SU-DHL-6 (cell line): Measurements from ENCODE around the gene SEMG2.

Experiments used
- EZH2phosphoT487 ChIP-seq: fragments of 200-600 bp; sonication (generic), shearing (Covaris generic); conservative IDR thresholded peaks from 2 replicates; pipeline ENCODE4 v1.6.1; 2018; ENCODE audit warnings: mild to moderate bottlenecking, antibody characterized with exemption, low read length, moderate library complexity, mixed read lengths
- TF ChIP-seq, protein P1 (sequence below): fragments of 200-600 bp; sonication (generic); IDR thresholded peaks from one replicate; pipeline ENCODE4 v1.5.1; 2017; ENCODE audit warnings: antibody characterized with exemption, mild to moderate bottlenecking, low read length, moderate library complexity; ENCODE audit not compliant: insufficient read depth, poor library complexity, severe bottlenecking

DNA sequence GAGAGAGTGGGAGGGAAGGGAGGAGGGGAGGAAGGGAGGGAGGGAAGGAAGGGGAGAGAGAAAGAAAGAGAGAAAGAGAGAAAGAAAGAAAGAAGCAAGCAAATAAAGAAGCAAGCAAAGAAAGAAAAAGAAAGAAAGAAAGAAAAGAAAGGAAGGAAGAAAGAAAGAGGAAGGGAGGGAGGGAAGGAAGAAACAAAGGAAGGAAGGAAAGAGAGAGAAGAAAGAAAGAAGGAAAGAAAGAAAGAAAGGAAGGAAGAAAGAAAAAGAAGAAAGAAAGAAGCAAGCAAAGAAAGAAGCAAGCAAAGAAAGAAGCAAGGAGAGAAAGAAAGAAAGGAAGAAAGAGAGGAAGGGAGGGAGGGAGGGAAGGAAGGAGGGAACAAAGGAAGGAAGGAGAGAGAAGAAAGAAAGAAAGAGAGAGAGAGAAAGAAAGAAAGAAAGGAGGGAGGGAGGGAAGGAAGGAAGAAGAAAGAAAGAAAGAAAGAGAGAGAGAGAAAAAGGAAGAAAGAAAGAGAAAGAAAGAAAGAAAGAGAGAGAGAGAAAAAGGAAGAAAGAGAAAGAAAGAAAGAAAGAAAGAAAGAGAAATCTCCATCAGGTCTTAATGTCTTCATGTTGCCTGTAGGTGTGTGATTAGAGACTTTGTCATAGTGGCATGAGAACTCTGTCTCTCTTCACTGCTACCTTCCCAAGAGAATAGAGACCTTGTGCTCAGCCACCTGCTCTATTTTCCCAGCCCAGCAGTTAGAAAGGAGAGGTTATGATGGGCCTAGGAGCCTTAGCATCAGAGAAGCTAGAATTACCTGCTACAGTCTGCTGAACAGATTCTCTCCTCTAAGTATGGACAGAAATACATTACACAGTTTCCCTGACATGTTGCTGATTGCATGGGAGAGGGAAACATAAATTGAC lies 9.4 kb upstream of the SEMG2 start:
- TF ChIP-seq, protein P1, sequence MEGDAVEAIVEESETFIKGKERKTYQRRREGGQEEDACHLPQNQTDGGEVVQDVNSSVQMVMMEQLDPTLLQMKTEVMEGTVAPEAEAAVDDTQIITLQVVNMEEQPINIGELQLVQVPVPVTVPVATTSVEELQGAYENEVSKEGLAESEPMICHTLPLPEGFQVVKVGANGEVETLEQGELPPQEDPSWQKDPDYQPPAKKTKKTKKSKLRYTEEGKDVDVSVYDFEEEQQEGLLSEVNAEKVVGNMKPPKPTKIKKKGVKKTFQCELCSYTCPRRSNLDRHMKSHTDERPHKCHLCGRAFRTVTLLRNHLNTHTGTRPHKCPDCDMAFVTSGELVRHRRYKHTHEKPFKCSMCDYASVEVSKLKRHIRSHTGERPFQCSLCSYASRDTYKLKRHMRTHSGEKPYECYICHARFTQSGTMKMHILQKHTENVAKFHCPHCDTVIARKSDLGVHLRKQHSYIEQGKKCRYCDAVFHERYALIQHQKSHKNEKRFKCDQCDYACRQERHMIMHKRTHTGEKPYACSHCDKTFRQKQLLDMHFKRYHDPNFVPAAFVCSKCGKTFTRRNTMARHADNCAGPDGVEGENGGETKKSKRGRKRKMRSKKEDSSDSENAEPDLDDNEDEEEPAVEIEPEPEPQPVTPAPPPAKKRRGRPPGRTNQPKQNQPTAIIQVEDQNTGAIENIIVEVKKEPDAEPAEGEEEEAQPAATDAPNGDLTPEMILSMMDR: no peak
- TF ChIP-seq EZH2phosphoT487: no peak
